ENCODE measurements around the gene PLXDC2. TPM values are rescaled to one million over a fixed set of nuclear protein-coding genes. Genes with fewer than 3 reads are reported as not detected.

PLXDC2 gene
- total and polyA plus RNA-seq, 11 donors = 3.4 to 36.4 (median 17.1) TPM

GRCh38 chr10:20237091-20237570 lies 420.9 kb downstream of the PLXDC2 start:
- ATAC-seq (no peak), DNase-seq (no peak)
- intact Hi-C loops (cut with DNase I) = no loop called here
- Histone ChIP-seq H3K27me3 (no peaks in the 10 kb centered on the region), H3K27ac (no peak overlapping the region), H3K36me3 (peaks cover 0 to 20% (median 0%) of the 10 kb centered on the region in 9 donors), H3K4me3 (no peak overlapping the region), H3K9me3 (no peaks in the 10 kb centered on the region), H3K4me1 (no peaks in the 10 kb centered on the region)
- TF ChIP-seq CTCF (IDR thresholded peaks at IDR 0.05) (no peak), POLR2A (IDR thresholded peaks at IDR 0.05) (no peak)
- 93 to 97% (median 95%) methylated on average over 2 of the region's 2 CpGs for WGBS, 4 donors

GRCh38 chr10:20237586-20237985 lies 421.4 kb downstream of the PLXDC2 start:
- Histone ChIP-seq H3K36me3 (peaks cover 0 to 20% (median 0%) of the 10 kb centered on the region in 9 donors), H3K4me1 (no peaks in the 10 kb centered on the region), H3K9me3 (no peaks in the 10 kb centered on the region), H3K4me3 (no peak overlapping the region), H3K27ac (no peak overlapping the region), H3K27me3 (no peaks in the 10 kb centered on the region)
- DNase-seq (no peak), ATAC-seq (no peak)
- intact Hi-C loops (cut with DNase I) = no loop called here
- no peak for TF ChIP-seq POLR2A (IDR thresholded peaks at IDR 0.05)
- no peak for TF ChIP-seq CTCF (IDR thresholded peaks at IDR 0.05)

GRCh38 chr10:20240643-20241042 lies 424.4 kb downstream of the PLXDC2 start:
- TF ChIP-seq CTCF (IDR thresholded peaks at IDR 0.05) (no peak), POLR2A (IDR thresholded peaks at IDR 0.05) (no peak)
- 88 to 92% (median 91%) methylated on average over 1 of the region's 1 CpG for WGBS, 4 donors
- ATAC-seq = no peak
- no peak overlapping the region for H3K4me3 ChIP-seq
- H3K27me3 ChIP-seq = no peaks in the 10 kb centered on the region
- no peak overlapping the region for H3K27ac ChIP-seq
- H3K4me1 ChIP-seq = no peaks in the 10 kb centered on the region
- no peaks in the 10 kb centered on the region for H3K9me3 ChIP-seq
- intact Hi-C loops (cut with DNase I) = loop anchor here in 1 of 10 donors (10.0 kb wide), 1 partner anchor 426 kb away; the partner anchor contains the start of gene PLXDC2
- no peak for DNase-seq
- peaks cover 0 to 21% (median 7%) of the 10 kb centered on the region in 9 donors for H3K36me3 ChIP-seq

GRCh38 chr10:20247454-20247853 lies 431.2 kb downstream of the PLXDC2 start:
- Histone ChIP-seq H3K4me3 (no peak overlapping the region), H3K9me3 (no peaks in the 10 kb centered on the region), H3K4me1 (peaks cover 0 to 11% (median 0%) of the 10 kb centered on the region in 12 donors), H3K27me3 (no peaks in the 10 kb centered on the region), H3K36me3 (peaks cover 0 to 53% (median 26%) of the 10 kb centered on the region in 9 donors), H3K27ac (no peak overlapping the region)
- intact Hi-C loops (cut with DNase I) = loop anchor here in 1 of 10 donors (10.0 kb wide), 1 partner anchor 433 kb away; the partner anchor contains the start of gene PLXDC2
- ATAC-seq (no peak), DNase-seq (no peak)
- 71 to 75% (median 73%) methylated on average over 3 of the region's 3 CpGs for WGBS, 4 donors
- no peak for TF ChIP-seq CTCF (IDR thresholded peaks at IDR 0.05)
- TF ChIP-seq POLR2A (IDR thresholded peaks at IDR 0.05) = no peak

Data from heart left ventricle (tissue), 16 donors.